GM23338 (cell line): ENCODE results near the gene RAX2. TPM values are rescaled to one million over a fixed set of nuclear protein-coding genes. Genes with fewer than 3 reads are reported as not detected.
A peak's percentile ranks its signal among the peaks of the same experiment; 100 is the strongest.

ENCODE experiments used
- ATAC-seq: fragments of 200-7000 bp; cut with Tn5 transposase; 3 replicates; pipeline ENCODE4 v1.9.1; 2020
- DNase-seq: peaks from one replicate; pipeline ENCODE4 v3.0.0-alpha.2; 2015; ENCODE audit warnings: low spot score
- H2AFZ ChIP-seq: fragments of 200-600 bp; sonication (generic); 2 replicates; pipeline ENCODE4 v1.8.0; 2016; ENCODE audit warnings: antibody characterized with exemption, mild to moderate bottlenecking, moderate library complexity
- H3F3A ChIP-seq: fragments of 200-600 bp; sonication (generic); replicated peaks from 2 replicates; pipeline ENCODE4 v1.8.0; 2017; ENCODE audit warnings: antibody characterized with exemption, mixed run types, low read depth
- H3K27ac ChIP-seq: fragments of 200-600 bp; sonication (generic); 2 replicates; pipeline ENCODE4 v1.6.1; 2016; ENCODE audit warnings: low read depth
- H3K27me3 ChIP-seq: fragments of 200-600 bp; sonication (generic); 2 replicates; pipeline ENCODE4 v1.8.0; 2016; ENCODE audit warnings: mild to moderate bottlenecking, mixed run types, moderate library complexity; ENCODE audit not compliant: insufficient read depth
- H3K36me3 ChIP-seq: fragments of 200-600 bp; sonication (generic); 2 replicates; pipeline ENCODE4 v1.8.0; 2016; ENCODE audit warnings: mild to moderate bottlenecking; ENCODE audit not compliant: insufficient read depth
- H3K4me1 ChIP-seq: fragments of 200-600 bp; sonication (generic); 2 replicates; pipeline ENCODE4 v1.8.0; 2016; ENCODE audit warnings: mild to moderate bottlenecking, moderate library complexity; ENCODE audit not compliant: insufficient read depth
- H3K4me2 ChIP-seq: fragments of 200-600 bp; sonication (generic); 2 replicates; pipeline ENCODE4 v1.7.1; 2017; ENCODE audit warnings: mixed run types
- H3K4me3 ChIP-seq: fragments of 200-600 bp; sonication (generic); 2 replicates; pipeline ENCODE4 v1.6.1; 2016; ENCODE audit warnings: mixed run types
- H3K79me2 ChIP-seq: fragments of 200-600 bp; sonication (generic); replicated peaks from 2 replicates; pipeline ENCODE4 v1.8.0; 2017; ENCODE audit warnings: mild to moderate bottlenecking; ENCODE audit not compliant: insufficient read depth
- H3K9me2 ChIP-seq: fragments of 200-600 bp; sonication (generic); 2 replicates; pipeline ENCODE4 v1.8.0; 2017; ENCODE audit not compliant: insufficient read depth
- H4K20me1 ChIP-seq: fragments of 200-600 bp; sonication (generic); replicated peaks from 2 replicates; pipeline ENCODE4 v1.8.0; 2017; ENCODE audit warnings: mild to moderate bottlenecking; ENCODE audit not compliant: insufficient read depth
- H3K27ac Mint-ChIP-seq: 2 replicates; pipeline ENCODE4 v1.8.0; 2020; ENCODE audit warnings: inconsistent platforms, mild to moderate bottlenecking, moderate library complexity, mixed read lengths
- H3K27me3 Mint-ChIP-seq: 3 replicates; pipeline ENCODE4 v1.8.0; 2022; ENCODE audit warnings: low read depth, mild to moderate bottlenecking, moderate library complexity, mixed read lengths, inconsistent platforms; ENCODE audit not compliant: insufficient read depth, poor library complexity
- H3K36me3 Mint-ChIP-seq: 3 replicates; pipeline ENCODE4 v1.8.0; 2021; ENCODE audit warnings: low read depth, mild to moderate bottlenecking, inconsistent platforms, moderate library complexity, mixed read lengths
- H3K4me1 Mint-ChIP-seq: 3 replicates; pipeline ENCODE4 v1.8.0; 2020; ENCODE audit warnings: mild to moderate bottlenecking, inconsistent platforms, mixed read lengths
- H3K4me3 Mint-ChIP-seq: 3 replicates; pipeline ENCODE4 v1.8.0; 2021; ENCODE audit warnings: moderate library complexity, mild to moderate bottlenecking, inconsistent platforms, mixed read lengths
- H3K9me3 Mint-ChIP-seq: 3 replicates; pipeline ENCODE4 v1.8.0; 2020; ENCODE audit warnings: moderate library complexity, mild to moderate bottlenecking, inconsistent platforms, mixed read lengths
- CREB1 ChIP-seq: fragments of 250-450 bp; sonication (Bioruptor Pico); IDR thresholded peaks from 2 replicates; pipeline ENCODE4 v1.5.0; 2020; ENCODE audit warnings: low read depth, mild to moderate bottlenecking, moderate library complexity
- ETS1 ChIP-seq: IDR thresholded peaks from 2 replicates; pipeline ENCODE4 v1.6.1; 2016; ENCODE audit warnings: antibody characterized with exemption
- EZH2 ChIP-seq: fragments of 200-600 bp; sonication (generic); IDR thresholded peaks from one replicate; pipeline ENCODE4 v1.8.0; 2017; ENCODE audit warnings: antibody characterized with exemption, mild to moderate bottlenecking, low read depth; ENCODE audit not compliant: unreplicated experiment
- JUNB ChIP-seq: IDR thresholded peaks from one replicate; pipeline ENCODE4 v1.6.1; 2016; ENCODE audit warnings: antibody characterized with exemption; ENCODE audit not compliant: unreplicated experiment
- NANOG ChIP-seq: IDR thresholded peaks from 2 replicates; pipeline ENCODE4 v1.6.1; 2016; ENCODE audit warnings: antibody characterized with exemption, borderline replicate concordance
- REST ChIP-seq: IDR thresholded peaks from one replicate; pipeline ENCODE4 v1.6.1; 2018; ENCODE audit warnings: antibody characterized with exemption; ENCODE audit not compliant: unreplicated experiment
- STAT1 ChIP-seq: IDR thresholded peaks from one replicate; pipeline ENCODE4 v1.6.1; 2016; ENCODE audit warnings: antibody characterized with exemption; ENCODE audit not compliant: unreplicated experiment
- ZNF331 ChIP-seq: fragments of 250-450 bp; sonication (Bioruptor Pico); IDR thresholded peaks from 2 replicates; pipeline ENCODE4 v1.5.0; 2020; ENCODE audit warnings: low read depth, mild to moderate bottlenecking, moderate library complexity
- ZNF462 ChIP-seq: fragments of 250-450 bp; sonication (Bioruptor Pico); IDR thresholded peaks from 2 replicates; pipeline ENCODE4 v1.5.0; 2020; ENCODE audit warnings: mild to moderate bottlenecking, moderate library complexity
- polyA plus RNA-seq: library from polyadenylated mRNA; unstranded; fragments of >200 nt; fragmentation: Nextera tagmentation; extraction: Ambion mirVana; gene quantifications from 2 replicates; pipeline ENCODE4 v1.2.1, GENCODE V29; 2016
- total RNA-seq: library from RNA; depleted of rRNA; stranded (reverse); fragments of >200 nt; shearing (Covaris generic); gene quantifications from 2 replicates; pipeline ENCODE4 v1.2.3, GENCODE V29; 2014

The RAX2 gene
- total and polyA plus RNA-seq, 2 experiments from 2014 or later, result 0.13 TPM; not detected in 1

GRCh38 chr19:3819989-3820388, 48.0 kb upstream of the RAX2 start (continued):
- TF ChIP-seq CREB1, result no peak
- no peak for TF ChIP-seq STAT1
- no peak for TF ChIP-seq ZNF331 (CRISPR knock-in tag)
- no peak for TF ChIP-seq ETS1
- TF ChIP-seq EZH2, result no peak
- TF ChIP-seq JUNB, result no peak

- no peaks in the 10 kb centered on the region for H3K9me2 ChIP-seq
- H3K27ac Mint-ChIP-seq, result no peak overlapping the region
- no peaks in the 10 kb centered on the region for H3K4me1 ChIP-seq
- no peak for TF ChIP-seq JUNB
- TF ChIP-seq NANOG, result no peak
- no peak for TF ChIP-seq ZNF462 (CRISPR knock-in tag)
- no peak for TF ChIP-seq STAT1
- no peak for TF ChIP-seq CREB1
- TF ChIP-seq REST, result no peak
- TF ChIP-seq EZH2, result no peak
- no peak for TF ChIP-seq ZNF331 (CRISPR knock-in tag)
- H3K4me2 ChIP-seq, result no peak overlapping the region
- H3K27me3 Mint-ChIP-seq, result peaks cover 23% of the 10 kb centered on the region
- no peaks in the 10 kb centered on the region for H3K36me3 ChIP-seq
- DNase-seq, result peak; percentile 31
- no peak overlapping the region for H2AFZ ChIP-seq
- H3K27me3 ChIP-seq, result 0 out of 2 replicates have a peak, but pooled peaks cover 6% of the 10 kb centered on the region
- H3K79me2 ChIP-seq, result no peaks in the 10 kb centered on the region
- no peaks in the 10 kb centered on the region for H3K4me1 Mint-ChIP-seq
- no peaks in the 10 kb centered on the region for H4K20me1 ChIP-seq
- peak; percentile 17 for ATAC-seq
- H3F3A ChIP-seq, result 0 out of 2 replicates have a peak, but pooled peaks cover 2% of the 10 kb centered on the region
- no peaks in the 10 kb centered on the region; the same call in 1 of the 3 replicates for H3K9me3 Mint-ChIP-seq
- H3K4me3 ChIP-seq, result no peak overlapping the region
- H3K4me3 Mint-ChIP-seq, result no peak overlapping the region
- H3K36me3 Mint-ChIP-seq, result peaks cover 4% of the 10 kb centered on the region; the same call in 2 of the 3 replicates
- no peak overlapping the region for H3K27ac ChIP-seq
Measured at GRCh38 chr19:3818918-3819317, 46.9 kb upstream of the RAX2 start.
